Measurements from ENCODE around the gene NTSR1.
A peak's percentile ranks its signal among the peaks of the same experiment; 100 is the strongest.

NTSR1 gene

GRCh38 chr20:62722627-62723026 is 14.0 kb downstream of the NTSR1 start:
- DNase-seq (ENCODE audit: low read depth, low spot score) = no peak
- in situ Hi-C loops (cut with HindIII; ENCODE audit: low sequenced_read_pairs) = no loop called here
- H3K4me3 ChIP-seq (ENCODE audit: low read depth, low read length) = no peak overlapping the region
- TF ChIP-seq CTCF (IDR thresholded peaks at IDR 0.05; ENCODE audit: low read depth, low read length) = no peak

- in situ Hi-C loops (cut with HindIII; ENCODE audit: low sequenced_read_pairs) = no loop called here
- peak; percentile 4 for DNase-seq (ENCODE audit: low read depth, low spot score)
- H3K4me3 ChIP-seq (ENCODE audit: low read depth, low read length) = no peak overlapping the region
- TF ChIP-seq CTCF (IDR thresholded peaks at IDR 0.05; ENCODE audit: low read depth, low read length) = no peak
Measured at GRCh38 chr20:62723351-62723750, 14.7 kb downstream of the NTSR1 start.

GRCh38 chr20:62723768-62724450 is 15.3 kb downstream of the NTSR1 start:
- no peak for DNase-seq (ENCODE audit: low read depth, low spot score)
- in situ Hi-C loops (cut with HindIII; ENCODE audit: low sequenced_read_pairs) = no loop called here
- H3K4me3 ChIP-seq (ENCODE audit: low read depth, low read length) = no peak overlapping the region
- TF ChIP-seq CTCF (IDR thresholded peaks at IDR 0.05; ENCODE audit: low read depth, low read length) = no peak

- no peak for DNase-seq (ENCODE audit: low read depth, low spot score)
- H3K4me3 ChIP-seq (ENCODE audit: low read depth, low read length) = no peak overlapping the region
- no peak for TF ChIP-seq CTCF (IDR thresholded peaks at IDR 0.05; ENCODE audit: low read depth, low read length)
- in situ Hi-C loops (cut with HindIII; ENCODE audit: low sequenced_read_pairs) = no loop called here
Measured at GRCh38 chr20:62724692-62725595, 16.3 kb downstream of the NTSR1 start.

GRCh38 chr20:62725596-62726268 is 17.1 kb downstream of the NTSR1 start:
- H3K4me3 ChIP-seq (ENCODE audit: low read depth, low read length) = no peak overlapping the region
- TF ChIP-seq CTCF (IDR thresholded peaks at IDR 0.05; ENCODE audit: low read depth, low read length) = no peak
- in situ Hi-C loops (cut with HindIII; ENCODE audit: low sequenced_read_pairs) = no loop called here
- DNase-seq (ENCODE audit: low read depth, low spot score) = no peak

- no peak overlapping the region for H3K4me3 ChIP-seq (ENCODE audit: low read depth, low read length)
- in situ Hi-C loops (cut with HindIII; ENCODE audit: low sequenced_read_pairs) = no loop called here
- no peak for TF ChIP-seq CTCF (IDR thresholded peaks at IDR 0.05; ENCODE audit: low read depth, low read length)
- DNase-seq (ENCODE audit: low read depth, low spot score) = no peak
Measured at GRCh38 chr20:62726276-62726675, 17.6 kb downstream of the NTSR1 start.

Measured in astrocyte of the spinal cord (primary cell).